GM23338 (cell line): ENCODE measurements around the gene ELL2.
"Not testable (repeated sequence)": the region's sequence is repeated elsewhere in the genome, so short reads cannot be mapped to it uniquely, and the experiment has no call there.

ENCODE experiments used
- CREB1 ChIP-seq: fragments of 250-450 bp; sonication (Bioruptor Pico); IDR thresholded peaks from 2 replicates; pipeline ENCODE4 v1.5.0; 2020; ENCODE audit warnings: low read depth, mild to moderate bottlenecking, moderate library complexity
- CTCF ChIP-seq, 2 experiments: fragments of 200-600 bp in 1 of 2; sonication (generic) in 1 of 2; conservative IDR thresholded peaks; 2 replicates each; pipeline versions ENCODE4 v1.5.1 to v1.6.1; 2016 to 2017; ENCODE audit warnings: antibody characterized with exemption in 2 of 2, low read depth in 2 of 2, mild to moderate bottlenecking in 2 of 2, moderate library complexity in 1 of 2
- ETS1 ChIP-seq: IDR thresholded peaks from 2 replicates; pipeline ENCODE4 v1.6.1; 2016; ENCODE audit warnings: antibody characterized with exemption
- EZH2 ChIP-seq: fragments of 200-600 bp; sonication (generic); IDR thresholded peaks from one replicate; pipeline ENCODE4 v1.8.0; 2017; ENCODE audit warnings: antibody characterized with exemption, mild to moderate bottlenecking, low read depth; ENCODE audit not compliant: unreplicated experiment
- EZH2phosphoT487 ChIP-seq: fragments of 200-600 bp; sonication (generic); IDR thresholded peaks from one replicate; pipeline ENCODE4 v1.8.1; 2018; ENCODE audit warnings: antibody characterized with exemption; ENCODE audit not compliant: unreplicated experiment
- JUNB ChIP-seq: IDR thresholded peaks from one replicate; pipeline ENCODE4 v1.6.1; 2016; ENCODE audit warnings: antibody characterized with exemption; ENCODE audit not compliant: unreplicated experiment
- NANOG ChIP-seq: IDR thresholded peaks from 2 replicates; pipeline ENCODE4 v1.6.1; 2016; ENCODE audit warnings: antibody characterized with exemption, borderline replicate concordance
- POLR2AphosphoS5 ChIP-seq: IDR thresholded peaks from 2 replicates; pipeline ENCODE4 v1.6.1; 2016; ENCODE audit warnings: antibody characterized with exemption, low read depth
- REST ChIP-seq: IDR thresholded peaks from one replicate; pipeline ENCODE4 v1.6.1; 2018; ENCODE audit warnings: antibody characterized with exemption; ENCODE audit not compliant: unreplicated experiment
- STAT1 ChIP-seq: IDR thresholded peaks from one replicate; pipeline ENCODE4 v1.6.1; 2016; ENCODE audit warnings: antibody characterized with exemption; ENCODE audit not compliant: unreplicated experiment
- ZNF114 ChIP-seq: fragments of 250-450 bp; sonication (Bioruptor Pico); IDR thresholded peaks from 2 replicates; pipeline ENCODE4 v1.5.0; 2020; ENCODE audit warnings: mild to moderate bottlenecking, moderate library complexity
- ZNF331 ChIP-seq: fragments of 250-450 bp; sonication (Bioruptor Pico); IDR thresholded peaks from 2 replicates; pipeline ENCODE4 v1.5.0; 2020; ENCODE audit warnings: low read depth, mild to moderate bottlenecking, moderate library complexity
- ZNF462 ChIP-seq: fragments of 250-450 bp; sonication (Bioruptor Pico); IDR thresholded peaks from 2 replicates; pipeline ENCODE4 v1.5.0; 2020; ENCODE audit warnings: mild to moderate bottlenecking, moderate library complexity

GRCh38 chr5:95906398-95906797 lies 55.3 kb downstream of the ELL2 start:
- not testable (repeated sequence) for TF ChIP-seq CTCF (conservative IDR thresholded peaks at IDR 0.05; ENCODE audit: low read depth in 2 of 2); ETS1; STAT1; REST; EZH2; ZNF331 (CRISPR knock-in tag); EZH2phosphoT487; CREB1 (CRISPR knock-in tag); POLR2AphosphoS5; JUNB; ZNF462; NANOG; ZNF114
